ENCODE results near the gene VIM. TPM values are rescaled to one million over a fixed set of nuclear protein-coding genes. Genes with fewer than 3 reads are reported as not detected.

VIM gene
- total RNA-seq, 2 experiments from 2014 or later, result 0.88 to 3.4 TPM

DNA sequence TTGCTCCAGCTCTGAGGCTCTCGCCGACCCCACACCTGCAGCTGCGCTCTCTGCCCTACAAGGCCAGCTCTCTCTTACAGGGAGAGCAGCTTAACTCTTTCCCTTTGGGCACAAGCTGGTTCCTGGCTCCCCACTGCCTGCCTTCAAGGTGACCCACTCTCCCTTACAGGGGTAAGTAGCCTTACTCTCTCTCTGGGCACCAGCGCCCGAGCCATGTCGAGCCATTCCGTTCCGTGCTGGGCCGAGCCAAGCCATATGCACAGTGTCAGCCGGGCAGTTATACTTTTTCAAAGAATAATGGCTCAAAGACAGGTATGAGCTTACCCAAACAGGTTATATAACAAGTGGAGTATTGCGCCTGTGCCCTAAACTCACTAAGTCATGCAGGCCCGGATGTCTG, 44.6 kb downstream of the VIM start:
- H3K9me2 ChIP-seq (ENCODE audit: insufficient read depth, low read length), result no peaks in the 10 kb centered on the region
- no peak for TF ChIP-seq EZH2phosphoT487 (IDR thresholded peaks at IDR 0.05; ENCODE audit: borderline replicate concordance, low read depth, low read length)
- TF ChIP-seq, protein P1, sequence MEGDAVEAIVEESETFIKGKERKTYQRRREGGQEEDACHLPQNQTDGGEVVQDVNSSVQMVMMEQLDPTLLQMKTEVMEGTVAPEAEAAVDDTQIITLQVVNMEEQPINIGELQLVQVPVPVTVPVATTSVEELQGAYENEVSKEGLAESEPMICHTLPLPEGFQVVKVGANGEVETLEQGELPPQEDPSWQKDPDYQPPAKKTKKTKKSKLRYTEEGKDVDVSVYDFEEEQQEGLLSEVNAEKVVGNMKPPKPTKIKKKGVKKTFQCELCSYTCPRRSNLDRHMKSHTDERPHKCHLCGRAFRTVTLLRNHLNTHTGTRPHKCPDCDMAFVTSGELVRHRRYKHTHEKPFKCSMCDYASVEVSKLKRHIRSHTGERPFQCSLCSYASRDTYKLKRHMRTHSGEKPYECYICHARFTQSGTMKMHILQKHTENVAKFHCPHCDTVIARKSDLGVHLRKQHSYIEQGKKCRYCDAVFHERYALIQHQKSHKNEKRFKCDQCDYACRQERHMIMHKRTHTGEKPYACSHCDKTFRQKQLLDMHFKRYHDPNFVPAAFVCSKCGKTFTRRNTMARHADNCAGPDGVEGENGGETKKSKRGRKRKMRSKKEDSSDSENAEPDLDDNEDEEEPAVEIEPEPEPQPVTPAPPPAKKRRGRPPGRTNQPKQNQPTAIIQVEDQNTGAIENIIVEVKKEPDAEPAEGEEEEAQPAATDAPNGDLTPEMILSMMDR (conservative IDR thresholded peaks at IDR 0.05; ENCODE audit: low read length), result no peak
- H3K27ac ChIP-seq (ENCODE audit: low read depth, low read length, poor library complexity, severe bottlenecking), result no peak overlapping the region
- no peaks in the 10 kb centered on the region for H3K9me3 ChIP-seq (ENCODE audit: low read length)
- no peaks in the 10 kb centered on the region for H4K20me1 ChIP-seq (ENCODE audit: insufficient read depth, low read length)
- BruUV-seq (replicated peaks), result no TSS peak
- POLR2A ChIA-PET, result no interaction called here
- intact Hi-C loops (cut with micrococcal nuclease; ENCODE audit: unreplicated experiment), result no loop called here
- no peak for DNase-seq (ENCODE audit: low spot score)
- H2AFZ ChIP-seq (ENCODE audit: low read length), result no peak overlapping the region
- CTCF ChIA-PET (ENCODE audit: unreplicated experiment), result no interaction called here
- no peak overlapping the region for H3K4me2 ChIP-seq (ENCODE audit: low read length)
- H3K79me2 ChIP-seq (ENCODE audit: insufficient read depth, low read depth, low read length), result no peaks in the 10 kb centered on the region
- no peaks in the 10 kb centered on the region for H3K36me3 ChIP-seq (ENCODE audit: insufficient read depth, low read length)
- no peaks in the 10 kb centered on the region for H3K4me1 ChIP-seq (ENCODE audit: insufficient read depth, low read length, poor library complexity, severe bottlenecking)
- H3K4me3 ChIP-seq (ENCODE audit: low read depth, low read length, poor library complexity, severe bottlenecking), result no peak overlapping the region

- intact Hi-C loops (cut with micrococcal nuclease; ENCODE audit: unreplicated experiment), result no loop called here
- Histone ChIP-seq H3K4me1 (ENCODE audit: insufficient read depth, low read length, poor library complexity, severe bottlenecking) (no peaks in the 10 kb centered on the region), H3K36me3 (ENCODE audit: insufficient read depth, low read length) (no peaks in the 10 kb centered on the region), H3K9me2 (ENCODE audit: insufficient read depth, low read length) (no peaks in the 10 kb centered on the region), H4K20me1 (ENCODE audit: insufficient read depth, low read length) (no peaks in the 10 kb centered on the region), H3K9me3 (ENCODE audit: low read length) (no peaks in the 10 kb centered on the region), H3K27ac (ENCODE audit: low read depth, low read length, poor library complexity, severe bottlenecking) (no peak overlapping the region), H3K79me2 (ENCODE audit: insufficient read depth, low read depth, low read length) (no peaks in the 10 kb centered on the region), H3K4me2 (ENCODE audit: low read length) (no peak overlapping the region), H3K4me3 (ENCODE audit: low read depth, low read length, poor library complexity, severe bottlenecking) (no peak overlapping the region), H2AFZ (ENCODE audit: low read length) (no peak overlapping the region)
- no peak for DNase-seq (ENCODE audit: low spot score)
- ChIA-PET POLR2A (interaction anchor here (0.6 kb wide), 1 partner anchor 419 kb away, joined by 3 read pairs; no protein-coding TSS in a partner anchor), CTCF (ENCODE audit: unreplicated experiment) (no interaction called here)
- BruUV-seq (replicated peaks), result no TSS peak
- TF ChIP-seq, protein P1 (conservative IDR thresholded peaks at IDR 0.05; ENCODE audit: low read length), result no peak
- TF ChIP-seq EZH2phosphoT487 (IDR thresholded peaks at IDR 0.05; ENCODE audit: borderline replicate concordance, low read depth, low read length), result no peak
Measured at GRCh38 chr10:17273403-17273802, 45.4 kb downstream of the VIM start.

- Histone ChIP-seq H3K27ac (ENCODE audit: low read depth, low read length, poor library complexity, severe bottlenecking) (no peak overlapping the region), H3K4me3 (ENCODE audit: low read depth, low read length, poor library complexity, severe bottlenecking) (no peak overlapping the region), H3K9me3 (ENCODE audit: low read length) (no peaks in the 10 kb centered on the region), H2AFZ (ENCODE audit: low read length) (no peak overlapping the region), H4K20me1 (ENCODE audit: insufficient read depth, low read length) (no peaks in the 10 kb centered on the region), H3K4me1 (ENCODE audit: insufficient read depth, low read length, poor library complexity, severe bottlenecking) (no peaks in the 10 kb centered on the region), H3K79me2 (ENCODE audit: insufficient read depth, low read depth, low read length) (no peaks in the 10 kb centered on the region), H3K4me2 (ENCODE audit: low read length) (no peak overlapping the region), H3K36me3 (ENCODE audit: insufficient read depth, low read length) (no peaks in the 10 kb centered on the region), H3K9me2 (ENCODE audit: insufficient read depth, low read length) (0 out of 2 replicates have a peak, but pooled peaks cover 4% of the 10 kb centered on the region)
- DNase-seq (ENCODE audit: low spot score), result no peak
- intact Hi-C loops (cut with micrococcal nuclease; ENCODE audit: unreplicated experiment), result no loop called here
- CTCF ChIA-PET (ENCODE audit: unreplicated experiment), result no interaction called here
- TF ChIP-seq, protein P1 (conservative IDR thresholded peaks at IDR 0.05; ENCODE audit: low read length), result no peak
- TF ChIP-seq EZH2phosphoT487 (IDR thresholded peaks at IDR 0.05; ENCODE audit: borderline replicate concordance, low read depth, low read length), result no peak
- POLR2A ChIA-PET, result interaction anchor here (0.5 kb wide), 1 partner anchor 1615 kb away, joined by 5 read pairs; no protein-coding TSS in a partner anchor
- BruUV-seq (replicated peaks), result no TSS peak
Measured at GRCh38 chr10:17276756-17277424, 48.8 kb downstream of the VIM start.
